Thyroid gland (tissue), 4 donors: Measurements from ENCODE around the gene FCAR. TPM values are rescaled to one million over a fixed set of nuclear protein-coding genes. Genes with fewer than 3 reads are reported as not detected.
"Not testable (repeated sequence)": the region's sequence is repeated elsewhere in the genome, so short reads cannot be mapped to it uniquely, and the experiment has no call there.

Experiments used
- DNase-seq, 2 donors: peaks; one replicate each; pipeline ENCODE4 v3.0.0-alpha.2; 2019
- H3K27ac ChIP-seq, 3 donors: fragments of 200-600 bp; sonication (generic); 1 replicate in 2 of 3; 2 replicates in 1 of 3; pipeline ENCODE4 v1.5.1; 2016 to 2019; ENCODE audit warnings: mild to moderate bottlenecking in 1 of 3, moderate library complexity in 1 of 3
- H3K27me3 ChIP-seq: fragments of 200-600 bp; sonication (generic); one replicate; pipeline ENCODE4 v1.5.1; 2019
- H3K36me3 ChIP-seq, 2 donors: fragments of 200-600 bp; sonication (generic); one replicate each; pipeline ENCODE4 v1.5.1; 2016 to 2019
- H3K4me1 ChIP-seq, 2 donors: fragments of 200-600 bp; sonication (generic); one replicate each; pipeline ENCODE4 v1.5.1; 2017 to 2019
- H3K4me3 ChIP-seq, 3 donors: fragments of 200-600 bp; sonication (generic); replicated peaks in 1 of 3; 1 replicate in 2 of 3; 2 replicates in 1 of 3; pipeline ENCODE4 v1.5.1; 2016; ENCODE audit warnings: mild to moderate bottlenecking in 1 of 3
- H3K9me3 ChIP-seq: fragments of 200-600 bp; sonication (generic); one replicate; pipeline ENCODE4 v1.5.1; 2017
- POLR2A ChIP-seq, 2 donors: fragments of 450-650 bp; IDR thresholded peaks; one replicate each; pipeline ENCODE4 v1.6.1; 2017; ENCODE audit warnings: antibody characterized with exemption in 2 of 2, mild to moderate bottlenecking in 2 of 2, moderate library complexity in 1 of 2
- WGBS, 2 donors: methylation state at CpG; one replicate each; pipeline ENCODE4 v1.1.5; 2017; 5-methylcytosine and 5-hydroxymethylcytosine counted together
- intact Hi-C: fragments of 100-400 bp; cut with DNase I; formaldehyde crosslinking; loops from one replicate; pipeline ENCODE4 v1.15.1; 2023
- total RNA-seq, 4 donors: library from RNA; depleted of rRNA; stranded (reverse); fragments of >200 nt; gene quantifications; one replicate each; pipeline ENCODE4 v1.2.3, GENCODE V29; 2016
- TF ChIP-seq, protein P1 (sequence below), 6 experiments: fragments of 200-600 bp in 3 of 6; fragments of 450-650 bp in 3 of 6; sonication (generic) in 3 of 6; IDR thresholded peaks; one replicate each; pipeline ENCODE4 v1.5.1; 2016 to 2019; ENCODE audit warnings: antibody characterized with exemption in 6 of 6, mild to moderate bottlenecking in 2 of 6, inconsistent platforms in 1 of 6, moderate library complexity in 1 of 6

The FCAR gene
- total RNA-seq, 4 donors from 2014 or later: 0.49 to 0.67 (median 0.67) TPM; not detected in 1

DNA sequence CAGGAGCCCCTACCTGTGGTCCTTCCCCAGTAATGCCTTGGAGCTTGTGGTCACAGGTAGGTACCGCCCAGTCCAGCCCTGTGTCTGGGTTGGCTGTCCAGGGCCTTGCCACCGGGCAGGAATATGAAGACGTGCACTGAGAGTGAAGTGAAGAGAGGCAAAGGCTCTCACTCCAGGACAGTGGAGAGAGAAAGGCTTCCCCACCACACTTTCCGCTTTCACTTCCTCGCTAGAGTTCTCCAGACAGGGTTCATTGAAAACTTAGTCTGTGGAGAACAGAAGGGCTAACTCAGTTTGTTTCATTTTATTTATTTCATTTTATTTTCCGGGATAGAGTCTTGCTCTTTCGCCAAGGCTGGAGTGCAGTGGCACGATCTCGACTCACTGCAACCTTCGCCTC is 14.2 kb downstream of the FCAR start:
- TF ChIP-seq, protein P1, sequence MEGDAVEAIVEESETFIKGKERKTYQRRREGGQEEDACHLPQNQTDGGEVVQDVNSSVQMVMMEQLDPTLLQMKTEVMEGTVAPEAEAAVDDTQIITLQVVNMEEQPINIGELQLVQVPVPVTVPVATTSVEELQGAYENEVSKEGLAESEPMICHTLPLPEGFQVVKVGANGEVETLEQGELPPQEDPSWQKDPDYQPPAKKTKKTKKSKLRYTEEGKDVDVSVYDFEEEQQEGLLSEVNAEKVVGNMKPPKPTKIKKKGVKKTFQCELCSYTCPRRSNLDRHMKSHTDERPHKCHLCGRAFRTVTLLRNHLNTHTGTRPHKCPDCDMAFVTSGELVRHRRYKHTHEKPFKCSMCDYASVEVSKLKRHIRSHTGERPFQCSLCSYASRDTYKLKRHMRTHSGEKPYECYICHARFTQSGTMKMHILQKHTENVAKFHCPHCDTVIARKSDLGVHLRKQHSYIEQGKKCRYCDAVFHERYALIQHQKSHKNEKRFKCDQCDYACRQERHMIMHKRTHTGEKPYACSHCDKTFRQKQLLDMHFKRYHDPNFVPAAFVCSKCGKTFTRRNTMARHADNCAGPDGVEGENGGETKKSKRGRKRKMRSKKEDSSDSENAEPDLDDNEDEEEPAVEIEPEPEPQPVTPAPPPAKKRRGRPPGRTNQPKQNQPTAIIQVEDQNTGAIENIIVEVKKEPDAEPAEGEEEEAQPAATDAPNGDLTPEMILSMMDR (IDR thresholded peaks at IDR 0.05): no peak
- TF ChIP-seq POLR2A (IDR thresholded peaks at IDR 0.05): no peak
- WGBS, 2 donors: 90 to 92% methylated on average over 10 of the region's 10 CpGs
- intact Hi-C loops: no loop called here
- DNase-seq: no peak
- H3K27me3 ChIP-seq: no peaks in the 10 kb centered on the region
- no peaks in the 10 kb centered on the region for H3K9me3 ChIP-seq
- no peaks in the 10 kb centered on the region for H3K4me1 ChIP-seq
- no peaks in the 10 kb centered on the region for H3K36me3 ChIP-seq
- no peak overlapping the region for H3K27ac ChIP-seq
- H3K4me3 ChIP-seq: no peak overlapping the region

GRCh38 chr19:54889566-54889965 is 15.5 kb downstream of the FCAR start:
- Histone ChIP-seq H3K36me3 (no peaks in the 10 kb centered on the region), H3K4me1 (no peaks in the 10 kb centered on the region), H3K27me3 (no peaks in the 10 kb centered on the region), H3K4me3 (no peak overlapping the region), H3K27ac (no peak overlapping the region), H3K9me3 (no peaks in the 10 kb centered on the region)
- intact Hi-C loops: no loop called here
- DNase-seq: no peak
- TF ChIP-seq, protein P1 (IDR thresholded peaks at IDR 0.05): no peak
- TF ChIP-seq POLR2A (IDR thresholded peaks at IDR 0.05): no peak
- WGBS, 2 donors: 81 to 90% methylated on average over 11 of the region's 11 CpGs

GRCh38 chr19:54893406-54893805 is 19.4 kb downstream of the FCAR start:
- Histone ChIP-seq H3K27ac (no peak overlapping the region), H3K27me3 (no peaks in the 10 kb centered on the region), H3K4me3 (no peak overlapping the region), H3K9me3 (no peaks in the 10 kb centered on the region), H3K4me1 (no peaks in the 10 kb centered on the region), H3K36me3 (no peaks in the 10 kb centered on the region)
- no peak for DNase-seq
- TF ChIP-seq, protein P1 (IDR thresholded peaks at IDR 0.05): no peak
- TF ChIP-seq POLR2A (IDR thresholded peaks at IDR 0.05): no peak
- intact Hi-C loops: no loop called here
- 29 to 39% methylated on average over 7 of the region's 7 CpGs for WGBS, 2 donors

DNA sequence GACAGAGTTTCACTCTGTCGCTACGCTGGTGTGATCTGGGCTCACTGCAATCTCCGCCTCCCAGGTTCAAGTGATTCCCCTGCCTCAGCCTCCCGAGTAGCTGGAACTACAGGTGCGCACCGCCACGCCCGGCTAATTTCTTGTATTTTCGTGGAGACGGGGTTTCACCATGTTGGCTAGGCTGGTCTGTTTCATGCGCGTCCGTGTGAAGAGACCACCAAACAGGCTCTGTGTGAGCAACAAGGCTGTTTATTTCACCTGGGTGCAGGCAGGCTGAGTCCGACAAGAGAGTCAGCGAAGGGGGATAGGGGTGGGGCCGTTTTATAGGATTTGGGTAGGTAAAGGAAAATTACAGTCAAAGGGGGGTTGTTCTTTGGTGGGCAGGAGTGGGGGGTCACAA is 20.1 kb downstream of the FCAR start:
- H3K9me3 ChIP-seq, H3K27ac ChIP-seq, intact Hi-C loops, DNase-seq, H3K4me1 ChIP-seq, H3K36me3 ChIP-seq, H3K4me3 ChIP-seq, H3K27me3 ChIP-seq: not testable (repeated sequence)
- WGBS, 2 donors: 86 to 88% methylated on average over 16 of the region's 16 CpGs

DNA sequence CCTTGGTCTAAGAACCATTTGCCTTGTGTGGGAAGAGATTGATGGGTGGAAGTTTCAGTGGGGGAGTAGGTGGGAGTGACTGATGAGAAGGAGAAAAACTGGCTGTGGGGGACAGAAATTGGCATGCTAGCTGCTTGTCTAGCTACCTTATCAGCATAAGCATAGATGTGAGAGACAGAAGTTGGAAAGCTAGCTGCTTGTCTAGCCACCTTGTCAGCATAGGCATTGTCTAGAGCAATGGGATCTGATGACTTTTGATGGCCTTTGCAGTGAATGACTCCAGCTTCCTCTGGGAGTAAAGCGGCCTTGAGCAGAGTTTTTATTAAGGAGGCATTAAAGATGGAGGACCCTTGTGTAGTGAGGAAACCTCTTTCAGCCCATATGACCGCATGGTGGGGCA is 22.0 kb downstream of the FCAR start:
- 78 to 82% methylated on average over 2 of the region's 2 CpGs for WGBS, 2 donors
- TF ChIP-seq POLR2A (IDR thresholded peaks at IDR 0.05): no peak
- no peaks in the 10 kb centered on the region for H3K27me3 ChIP-seq
- no peaks in the 10 kb centered on the region for H3K4me1 ChIP-seq
- H3K27ac ChIP-seq: no peak overlapping the region
- no peaks in the 10 kb centered on the region for H3K36me3 ChIP-seq
- no peaks in the 10 kb centered on the region for H3K9me3 ChIP-seq
- H3K4me3 ChIP-seq: no peak overlapping the region
- intact Hi-C loops: no loop called here
- no peak for DNase-seq

DNA sequence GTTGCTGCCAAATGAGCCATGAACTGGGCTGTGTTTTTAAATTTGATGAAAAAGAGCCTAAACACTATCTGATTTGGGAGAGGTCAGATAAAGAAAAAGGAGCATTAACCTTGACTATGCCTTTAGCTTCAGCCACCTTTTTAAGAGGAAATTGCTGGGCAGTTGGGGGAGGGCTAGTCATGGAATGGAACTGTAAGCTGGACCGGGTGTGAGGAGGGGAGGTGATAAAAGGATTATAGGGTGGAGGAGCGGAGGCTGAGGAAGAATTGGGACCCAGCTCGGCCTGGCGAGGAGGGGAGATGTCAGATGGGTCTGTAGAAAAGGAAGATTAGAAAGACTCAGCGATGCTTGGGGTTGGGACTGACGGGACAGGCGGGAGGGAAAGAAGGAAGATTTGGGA is 24.6 kb downstream of the FCAR start:
- DNase-seq, H3K4me3 ChIP-seq, H3K27ac ChIP-seq, H3K4me1 ChIP-seq, H3K36me3 ChIP-seq, H3K9me3 ChIP-seq, intact Hi-C loops, H3K27me3 ChIP-seq: not testable (repeated sequence)
- 51 to 58% methylated on average over 7 of the region's 7 CpGs for WGBS, 2 donors

DNA sequence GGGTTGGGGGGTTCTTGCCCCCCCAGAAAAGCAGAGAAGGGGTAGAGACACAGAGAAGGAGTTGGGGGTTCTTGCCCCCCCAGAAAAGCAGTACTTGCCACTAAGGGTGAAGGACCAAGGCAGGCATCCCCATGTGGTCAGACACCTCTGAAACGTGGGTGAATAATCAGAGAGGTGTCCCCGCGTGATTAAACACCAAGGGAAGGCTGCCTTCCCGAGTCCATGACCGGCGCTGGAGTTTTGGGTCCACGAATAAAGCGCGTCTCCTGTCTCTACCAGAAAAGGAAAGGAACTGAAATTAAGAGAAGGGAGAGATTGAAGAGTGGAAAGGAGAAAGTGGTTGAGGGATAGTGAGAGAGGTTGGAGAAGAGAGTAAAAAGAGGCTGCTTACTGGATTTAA is 25.6 kb downstream of the FCAR start:
- not testable (repeated sequence) for H3K36me3 ChIP-seq, H3K27ac ChIP-seq

DNA sequence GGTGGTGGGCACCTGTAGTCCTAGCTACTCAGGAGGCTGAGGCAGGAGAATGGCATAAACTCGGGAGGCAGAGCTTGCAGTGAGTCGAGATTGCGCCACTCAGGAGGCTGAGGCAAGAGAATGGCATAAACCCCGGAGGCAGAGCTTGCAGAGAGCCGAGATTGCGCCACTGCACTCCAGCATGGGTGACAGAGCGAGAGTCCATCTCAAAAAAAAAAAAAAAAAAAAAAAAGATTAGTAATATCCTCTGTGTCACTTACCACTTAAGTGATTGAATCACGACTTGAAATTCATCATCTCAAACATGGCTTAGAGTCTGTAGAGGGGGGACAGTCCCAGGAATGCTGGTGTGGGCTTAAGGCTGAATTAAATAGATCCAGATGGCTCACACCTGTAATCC is 27.1 kb downstream of the FCAR start:
- DNase-seq: not testable (repeated sequence)

More for the DNA sequence above, 25.6 kb downstream of the FCAR start:
- H3K4me1 ChIP-seq, H3K4me3 ChIP-seq, H3K9me3 ChIP-seq, DNase-seq, intact Hi-C loops, H3K27me3 ChIP-seq: not testable (repeated sequence)
- WGBS, 2 donors: 76 to 86% methylated on average over 9 of the region's 9 CpGs

More for the DNA sequence above, 27.1 kb downstream of the FCAR start:
- 75 to 77% methylated on average over 8 of the region's 8 CpGs for WGBS, 2 donors
- H3K27me3 ChIP-seq, intact Hi-C loops, H3K4me1 ChIP-seq, H3K9me3 ChIP-seq, H3K27ac ChIP-seq, H3K4me3 ChIP-seq, H3K36me3 ChIP-seq: not testable (repeated sequence)
